NCI-H446 (cell line): ENCODE measurements around the gene MFAP2.
"Not testable (repeated sequence)": the region's sequence is repeated elsewhere in the genome, so short reads cannot be mapped to it uniquely, and the experiment has no call there.

Experiments
- DNase-seq, 2 experiments: peaks; one replicate each; lab custom pipeline; 2025; lab: John Stamatoyannopoulos, UW

MFAP2 gene

GRCh38 chr1:16929146-16930041, 51.0 kb downstream of the MFAP2 start:
- DNase-seq, result not testable (repeated sequence)

- no peak for DNase-seq
Observed at GRCh38 chr1:16927711-16928485, 52.5 kb downstream of the MFAP2 start.

- no peak for DNase-seq
Observed at GRCh38 chr1:16927256-16927655, 53.2 kb downstream of the MFAP2 start.

GRCh38 chr1:16926491-16927073, 53.8 kb downstream of the MFAP2 start:
- DNase-seq, result peak in 1 of 2 experiments; percentile 27

- no peak for DNase-seq
Observed at GRCh38 chr1:16925635-16926490, 54.6 kb downstream of the MFAP2 start.

- DNase-seq, result no peak
Observed at GRCh38 chr1:16924919-16925477, 55.4 kb downstream of the MFAP2 start.
